Keratinocyte (primary cell): ENCODE results near the gene PRDX5. TPM values are rescaled to one million over a fixed set of nuclear protein-coding genes. Genes with fewer than 3 reads are reported as not detected.

Source experiments
- DNase-seq: peaks from one replicate; pipeline ENCODE4 v3.0.0-alpha.2; 2011; ENCODE audit warnings: low read depth, missing footprints, low spot score
- FAIRE-seq: peaks from 2 replicates; lab custom pipeline; 2011; peaks lifted over from hg19 to GRCh38; lab: Jason Lieb, UNC
- H2AFZ ChIP-seq: 2 replicates; pipeline ENCODE4 v1.6.0; 2012; ENCODE audit warnings: low read length, control low read depth, inconsistent platforms; ENCODE audit not compliant: control insufficient read depth
- H3K27ac ChIP-seq: 2 replicates; pipeline ENCODE4 v1.5.1; 2011; ENCODE audit warnings: low read length; ENCODE audit not compliant: control insufficient read depth, insufficient read depth
- H3K27me3 ChIP-seq: 3 replicates; pipeline ENCODE4 v1.6.0; 2011; ENCODE audit warnings: low read length; ENCODE audit not compliant: control insufficient read depth, insufficient read depth; ENCODE audit errors: extremely low read depth
- H3K36me3 ChIP-seq, 2 experiments: 2 replicates in 1 of 2; 3 replicates in 1 of 2; pipeline ENCODE4 v1.5.1; 2011; ENCODE audit warnings: low read length in 2 of 2, mild to moderate bottlenecking in 1 of 2; ENCODE audit not compliant: control insufficient read depth in 2 of 2, insufficient read depth in 2 of 2; ENCODE audit errors: extremely low read depth in 1 of 2
- H3K4me1 ChIP-seq: 3 replicates; pipeline ENCODE4 v1.5.1; 2011; ENCODE audit warnings: low read length; ENCODE audit not compliant: control insufficient read depth, insufficient read depth; ENCODE audit errors: extremely low read depth
- H3K4me2 ChIP-seq: 3 replicates; pipeline ENCODE4 v1.6.0; 2011; ENCODE audit warnings: low read depth, low read length; ENCODE audit not compliant: control insufficient read depth, insufficient read depth; ENCODE audit errors: extremely low read depth
- H3K4me3 ChIP-seq, 3 experiments: fragments of 200-600 bp in 1 of 3; sonication (generic) in 1 of 3; 2 replicates in 2 of 3; 3 replicates in 1 of 3; pipeline ENCODE4 v1.5.1; 2011 to 2016; ENCODE audit warnings: low read length in 3 of 3, mild to moderate bottlenecking in 3 of 3, control low read depth in 2 of 3, inconsistent platforms in 1 of 3, low read depth in 1 of 3, mixed read lengths in 1 of 3, mixed run types in 1 of 3, moderate library complexity in 1 of 3; ENCODE audit not compliant: control insufficient read depth in 2 of 3, insufficient read depth in 2 of 3; ENCODE audit errors: extremely low read depth in 1 of 3
- H3K79me2 ChIP-seq: 2 replicates; pipeline ENCODE4 v1.6.0; 2012; ENCODE audit warnings: low read length; ENCODE audit not compliant: control insufficient read depth, insufficient read depth
- H3K9ac ChIP-seq: 3 replicates; pipeline ENCODE4 v1.6.0; 2011; ENCODE audit warnings: low read length; ENCODE audit not compliant: control insufficient read depth, insufficient read depth; ENCODE audit errors: extremely low read depth
- H3K9me1 ChIP-seq: 3 replicates; pipeline ENCODE4 v1.6.0; 2011; ENCODE audit warnings: low read length; ENCODE audit not compliant: control insufficient read depth, insufficient read depth; ENCODE audit errors: extremely low read depth
- H3K9me3 ChIP-seq: 2 replicates; pipeline ENCODE4 v1.5.1; 2012; ENCODE audit warnings: low read depth, low read length; ENCODE audit not compliant: control insufficient read depth
- H4K20me1 ChIP-seq: 3 replicates; pipeline ENCODE4 v1.6.0; 2011; ENCODE audit warnings: low read length; ENCODE audit not compliant: control insufficient read depth, insufficient read depth; ENCODE audit errors: extremely low read depth
- CTCF ChIP-seq, 3 experiments: IDR thresholded peaks in 1 of 3; conservative IDR thresholded peaks in 1 of 3; optimal IDR thresholded peaks in 1 of 3; 2 replicates in 2 of 3; 3 replicates in 1 of 3; pipeline versions ENCODE3 to v1.5.1; 2011; ENCODE audit warnings: low read length in 3 of 3, mild to moderate bottlenecking in 3 of 3, moderate library complexity in 2 of 3, control low read depth in 1 of 3, inconsistent platforms in 1 of 3; ENCODE audit not compliant: insufficient read depth in 2 of 3; ENCODE audit errors: extremely low read depth in 1 of 3
- EZH2 ChIP-seq: IDR thresholded peaks from one replicate; pipeline ENCODE4 v1.6.1; 2012; ENCODE audit warnings: inconsistent platforms, mild to moderate bottlenecking, low read length, moderate library complexity
- dilution Hi-C: fragments of 300-500 bp; cut with MboI; formaldehyde crosslinking; loops from one replicate; pipeline ENCODE4 v1.7.0; 2020; ENCODE audit warnings: low sequenced_read_pairs; ENCODE audit not compliant: extremely low pct_ligation_motif_present
- polyA plus RNA-seq, 5 experiments: library from polyadenylated mRNA; depleted of rRNA in 3 of 5; stranded (reverse) in 3 of 5; stranded (forward) in 1 of 5; unstranded in 1 of 5; fragments of >200 nt; gene quantifications; 1 replicate in 1 of 5; 2 replicates in 3 of 5; 3 replicates in 1 of 5; pipeline versions ENCODE4 v1.2.1 to v1.2.3, GENCODE V29; 2011 to 2012; ENCODE audit warnings: missing spikeins in 2 of 5, low read depth in 1 of 5, low replicate concordance in 1 of 5

Gene PRDX5
- polyA plus RNA-seq, 1 donor (not counting 4 experiments of a cell fraction or from before 2014, with no cell fraction given) = 590 TPM

- dilution Hi-C loops = no loop called here
- Histone ChIP-seq H3K9me1 (no peaks in the 10 kb centered on the region), H3K9me3 (no peaks in the 10 kb centered on the region), H3K4me3 (no peak within 1 kb of the TSS), H3K27me3 (no peaks in the 10 kb centered on the region), H4K20me1 (no peaks in the 10 kb centered on the region), H2AFZ (no peak within 1 kb of the TSS), H3K27ac (no peak within 1 kb of the TSS), H3K4me1 (peaks cover 16% of the 10 kb centered on the region), H3K9ac (no peak within 1 kb of the TSS), H3K36me3 (no peaks in the 10 kb centered on the region), H3K79me2 (no peaks in the 10 kb centered on the region), H3K4me2 (no peak within 1 kb of the TSS)
- DNase-seq (no peak), FAIRE-seq (no peak)
- TF ChIP-seq EZH2 (no peak), CTCF (optimal IDR thresholded peaks at IDR 0.05 in 1 of 3, IDR thresholded peaks at IDR 0.05 in 1 of 3, conservative IDR thresholded peaks at IDR 0.05 in 1 of 3; ENCODE audit: extremely low read depth in 1 of 3, insufficient read depth in 2 of 3, low read length in 3 of 3) (no peak)
Measured at GRCh38 chr11:64339754-64340408, 22.0 kb downstream of the PRDX5 start, which contains the start of gene CCDC88B. Gene CCDC88B, plus strand, starts transcription at chr11:64340204. Its CDS starts 63 bp downstream, at chr11:64340267.

GRCh38 chr11:64340671-64341335, 22.9 kb downstream of the PRDX5 start:
- no peak overlapping the region for H3K4me3 ChIP-seq
- H2AFZ ChIP-seq = no peak overlapping the region
- FAIRE-seq (no peak), DNase-seq (no peak)
- H3K79me2 ChIP-seq = no peaks in the 10 kb centered on the region
- no peak overlapping the region for H3K27ac ChIP-seq
- H4K20me1 ChIP-seq = no peaks in the 10 kb centered on the region
- H3K27me3 ChIP-seq = no peaks in the 10 kb centered on the region
- H3K36me3 ChIP-seq = no peaks in the 10 kb centered on the region
- no peak overlapping the region for H3K9ac ChIP-seq
- no peak overlapping the region for H3K4me2 ChIP-seq
- peaks cover 14% of the 10 kb centered on the region for H3K4me1 ChIP-seq
- no peak for TF ChIP-seq CTCF (optimal IDR thresholded peaks at IDR 0.05 in 1 of 3, IDR thresholded peaks at IDR 0.05 in 1 of 3, conservative IDR thresholded peaks at IDR 0.05 in 1 of 3; ENCODE audit: extremely low read depth in 1 of 3, insufficient read depth in 2 of 3, low read length in 3 of 3)
- no peak for TF ChIP-seq EZH2
- no peaks in the 10 kb centered on the region for H3K9me3 ChIP-seq
- no peaks in the 10 kb centered on the region for H3K9me1 ChIP-seq
- dilution Hi-C loops = no loop called here
